DOHH2 (cell line): ENCODE measurements around the gene NT5C1A.

Experiments
- CTCF ChIP-seq: fragments of 200-600 bp; sonication (generic); IDR thresholded peaks from one replicate; pipeline ENCODE4 v1.5.1; 2014; ENCODE audit warnings: antibody characterized with exemption, mild to moderate bottlenecking, low read depth, low read length; ENCODE audit not compliant: poor library complexity, severe bottlenecking
- EZH2phosphoT487 ChIP-seq: fragments of 200-600 bp; sonication (generic); IDR thresholded peaks from 2 replicates; pipeline ENCODE4 v1.6.1; 2017; ENCODE audit warnings: borderline replicate concordance, mild to moderate bottlenecking, antibody characterized with exemption, low read length, moderate library complexity, mixed read lengths

- TF ChIP-seq CTCF (no peak), EZH2phosphoT487 (no peak)
Measured at GRCh38 chr1:39635871-39636210, 36.1 kb downstream of the NT5C1A start.
